ENCODE measurements around the gene GMDS.

GRCh38 chr6:1593286-1593957, 652.0 kb downstream of the GMDS start:
- TF ChIP-seq OSR1 (CRISPR knock-in tag; IDR thresholded peaks at IDR 0.05) (no peak), PATZ1 (CRISPR knock-in tag; IDR thresholded peaks at IDR 0.05; ENCODE audit: borderline replicate concordance) (no peak), ZFP30 (CRISPR knock-in tag; IDR thresholded peaks at IDR 0.05) (no peak), ZFP3 (CRISPR knock-in tag; IDR thresholded peaks at IDR 0.05) (no peak), RARB (CRISPR knock-in tag; IDR thresholded peaks at IDR 0.05) (no peak), ISL1 (CRISPR knock-in tag; IDR thresholded peaks at IDR 0.05) (no peak), TCF4 (CRISPR knock-in tag; IDR thresholded peaks at IDR 0.05; ENCODE audit: borderline replicate concordance) (no peak)

Measured in SK-N-SH treated with all-trans-retinoic acid at 6 μM for 48 hours (cell line).